GM21723 (cell line): ENCODE results near the gene REXO1.
A peak's percentile ranks its signal among the peaks of the same experiment; 100 is the strongest.
"Not testable (repeated sequence)": the region's sequence is repeated elsewhere in the genome, so short reads cannot be mapped to it uniquely, and the experiment has no call there.

Experiments used
- ATAC-seq: cut with Tn5 transposase; IDR thresholded peaks from one replicate; pipeline ENCODE4 v1.9.1; 2021; ENCODE audit warnings: mild to moderate bottlenecking, moderate library complexity; ENCODE audit not compliant: unreplicated experiment

The REXO1 gene

DNA sequence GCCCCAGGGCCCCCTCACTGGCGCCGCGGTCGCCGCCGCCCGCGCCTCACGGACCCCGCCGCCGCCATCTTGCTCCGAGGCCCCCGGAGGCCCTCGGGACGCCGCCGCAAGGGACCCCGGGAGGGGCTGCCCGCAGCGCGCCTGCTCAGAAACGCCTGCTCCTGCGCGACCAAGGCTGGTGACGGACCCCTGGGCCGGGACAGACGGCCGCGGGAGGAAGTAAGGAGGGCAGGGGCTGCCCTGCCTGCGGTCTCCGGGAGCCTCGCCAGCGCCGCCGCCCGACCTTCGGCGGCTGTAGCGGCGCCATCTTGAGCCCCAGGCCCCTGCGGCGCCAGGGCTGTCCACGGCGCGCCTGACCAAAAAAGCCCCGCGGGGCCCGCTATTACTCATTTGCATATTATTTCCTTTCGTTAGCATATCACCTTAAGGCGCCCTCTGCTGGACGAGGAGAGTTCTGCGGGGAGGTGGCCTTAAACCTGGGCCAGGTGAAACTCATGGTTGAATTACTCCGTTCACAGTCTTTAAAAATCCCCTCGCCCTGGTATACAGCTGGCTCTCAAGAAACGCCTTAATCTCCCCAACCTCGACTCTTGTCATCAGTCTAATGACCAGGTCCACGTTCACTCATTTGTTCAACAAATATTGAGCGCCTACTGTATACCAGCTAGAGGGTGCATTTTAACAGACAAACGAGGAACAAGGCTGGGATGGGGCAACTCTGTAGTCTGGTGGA lies at the start of gene REXO1:
Gene REXO1 (minus strand): TSS at position 85 of the 733 bp plus-strand sequence. CDS start 125 bp downstream, outside the sequence.
- ATAC-seq = peak; percentile 65

GRCh38 chr19:1896508-1896907 lies 48.2 kb upstream of the REXO1 start:
- ATAC-seq = no peak

GRCh38 chr19:1893791-1894190 lies 45.5 kb upstream of the REXO1 start:
- ATAC-seq = no peak

GRCh38 chr19:1889907-1890306 lies 41.6 kb upstream of the REXO1 start:
- no peak for ATAC-seq

- ATAC-seq = no peak
These were observed 40.1 kb upstream of the REXO1 start for GRCh38 chr19:1888385-1888784.

DNA sequence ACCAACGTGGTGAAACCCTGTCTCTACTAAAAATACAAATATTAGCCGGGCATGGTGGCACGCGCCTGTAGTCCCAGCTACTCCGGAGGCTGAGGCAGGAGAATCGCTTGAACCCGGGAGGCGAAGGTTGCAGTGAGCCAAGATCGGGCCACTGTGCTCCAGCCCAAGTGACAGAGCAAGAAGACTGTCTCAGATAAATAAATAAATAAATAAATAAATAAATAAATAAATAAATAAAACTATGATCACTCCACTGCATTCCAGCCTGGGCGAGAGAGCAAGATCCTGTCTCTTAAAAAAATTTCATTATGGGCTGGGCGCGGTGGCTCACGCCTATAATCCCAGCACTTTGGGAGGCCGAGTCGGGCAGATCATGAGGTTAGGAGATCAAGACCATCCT lies 38.1 kb upstream of the REXO1 start:
- ATAC-seq = not testable (repeated sequence)

DNA sequence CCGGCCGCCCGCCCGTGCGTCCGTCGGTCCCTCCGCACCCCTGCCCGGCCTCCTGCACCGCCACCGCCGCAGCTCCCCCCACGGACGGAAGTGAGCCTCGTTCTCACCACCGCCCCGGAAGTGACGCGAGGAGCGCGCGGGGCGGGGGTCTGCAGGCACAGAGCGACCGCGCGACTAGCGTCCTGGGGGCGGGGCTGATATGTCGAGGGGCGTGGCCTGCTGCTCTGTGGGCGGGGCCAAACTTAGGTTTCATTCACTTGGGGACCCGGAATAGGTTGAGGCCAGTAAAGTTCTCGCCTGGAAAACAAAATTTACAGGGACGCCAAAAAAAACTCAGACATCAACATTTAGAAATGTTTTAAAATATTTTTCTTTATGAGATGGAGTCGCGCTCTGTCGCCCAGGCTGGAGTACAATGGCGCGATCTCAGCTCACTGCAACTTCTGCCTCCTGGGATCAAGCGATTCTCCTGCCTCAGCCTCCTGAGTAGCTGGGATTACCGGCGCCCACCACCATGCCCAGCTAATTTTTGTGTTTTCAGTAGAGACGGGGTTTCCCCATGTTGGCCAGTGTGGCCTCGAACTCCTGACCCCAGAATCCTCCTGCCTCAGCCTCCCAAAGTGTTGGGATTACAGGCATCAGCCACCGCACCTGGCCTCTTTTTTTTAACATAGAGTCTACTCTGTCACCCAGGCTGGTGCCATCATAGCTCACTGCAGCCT lies 37.3 kb upstream of the REXO1 start, which contains the start of gene ABHD17A:
Gene ABHD17A (minus strand): TSS at position 99 of the 722 bp plus-strand sequence. CDS start 3,930 bp downstream, outside the sequence.
- peak; percentile 69 for ATAC-seq

DNA sequence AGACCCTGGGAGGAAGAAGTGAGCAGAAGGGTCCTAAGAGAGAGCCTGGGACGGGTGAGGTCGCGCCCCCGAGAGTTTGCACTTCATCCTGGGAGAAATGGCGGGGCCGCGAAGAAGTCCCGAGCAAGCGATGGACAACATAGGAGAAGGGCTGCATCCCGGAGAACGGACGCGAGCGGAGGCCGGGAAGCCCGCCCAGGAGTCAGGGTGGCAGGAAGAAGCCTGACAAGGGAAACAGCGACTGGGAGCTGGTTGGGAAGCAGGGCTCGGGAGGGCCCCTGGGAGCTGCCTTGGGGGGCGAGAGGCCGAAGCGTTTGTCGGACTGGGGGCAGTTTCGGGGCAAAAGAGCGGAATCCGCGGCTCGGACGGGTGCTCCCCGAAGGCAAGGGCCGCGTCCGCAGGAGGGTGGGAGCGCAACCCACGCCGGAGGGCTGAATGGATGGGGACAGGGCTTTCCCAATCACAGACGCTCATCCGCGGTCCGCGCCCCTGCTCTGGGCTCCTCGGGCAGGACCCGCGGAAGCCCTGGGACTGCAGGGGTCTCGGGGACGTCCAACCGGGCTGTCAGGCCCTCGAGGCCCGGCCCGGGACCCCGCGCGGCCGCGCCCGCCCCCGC lies 36.5 kb upstream of the REXO1 start:
- peak; percentile 20 for ATAC-seq

DNA sequence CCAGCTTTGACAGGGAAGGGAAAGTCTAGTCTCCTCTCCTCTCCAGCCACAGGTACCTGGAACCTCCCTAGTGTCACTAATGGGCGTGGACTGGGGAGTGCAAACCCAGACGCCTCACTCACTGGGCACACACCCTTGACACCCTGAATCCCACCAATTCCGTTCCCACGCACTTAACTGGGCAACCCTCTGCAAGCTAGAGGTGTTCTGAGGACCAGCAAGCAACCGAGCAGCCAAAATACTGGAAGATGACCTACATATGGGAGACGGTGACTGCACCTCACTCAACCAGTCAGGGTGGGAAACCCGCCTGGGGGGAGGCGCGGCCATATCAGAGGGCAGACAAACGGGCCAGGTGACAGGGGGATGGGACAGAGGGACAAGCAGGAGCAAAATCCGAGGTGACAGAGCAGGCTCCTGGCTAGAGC lies 36.0 kb upstream of the REXO1 start:
- ATAC-seq = no peak

DNA sequence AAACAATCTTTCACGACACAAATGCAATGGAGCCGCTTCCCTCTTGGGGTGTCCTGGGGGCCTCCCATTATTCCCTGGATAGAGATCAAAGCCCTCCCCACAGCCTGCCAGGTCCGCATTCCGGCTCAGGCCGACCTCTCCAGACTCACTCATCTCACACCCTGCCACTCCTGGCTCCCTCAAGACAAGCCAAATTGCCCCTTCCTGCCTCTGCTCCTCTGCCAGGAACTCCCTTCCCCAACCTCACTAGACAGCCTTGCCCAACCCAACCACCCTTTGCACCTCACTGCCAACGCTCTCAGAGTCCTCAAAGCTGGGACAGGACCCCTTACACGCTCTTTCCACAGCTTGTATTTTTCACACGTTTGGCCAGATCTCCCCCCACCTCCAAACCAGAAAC lies 35.5 kb upstream of the REXO1 start:
- ATAC-seq = no peak

- no peak for ATAC-seq
These were observed 34.8 kb upstream of the REXO1 start for GRCh38 chr19:1882786-1883692.

- no peak for ATAC-seq
These were observed 34.0 kb upstream of the REXO1 start for GRCh38 chr19:1882089-1882785.

- not testable (repeated sequence) for ATAC-seq
These were observed 33.3 kb upstream of the REXO1 start for GRCh38 chr19:1881393-1882088.

DNA sequence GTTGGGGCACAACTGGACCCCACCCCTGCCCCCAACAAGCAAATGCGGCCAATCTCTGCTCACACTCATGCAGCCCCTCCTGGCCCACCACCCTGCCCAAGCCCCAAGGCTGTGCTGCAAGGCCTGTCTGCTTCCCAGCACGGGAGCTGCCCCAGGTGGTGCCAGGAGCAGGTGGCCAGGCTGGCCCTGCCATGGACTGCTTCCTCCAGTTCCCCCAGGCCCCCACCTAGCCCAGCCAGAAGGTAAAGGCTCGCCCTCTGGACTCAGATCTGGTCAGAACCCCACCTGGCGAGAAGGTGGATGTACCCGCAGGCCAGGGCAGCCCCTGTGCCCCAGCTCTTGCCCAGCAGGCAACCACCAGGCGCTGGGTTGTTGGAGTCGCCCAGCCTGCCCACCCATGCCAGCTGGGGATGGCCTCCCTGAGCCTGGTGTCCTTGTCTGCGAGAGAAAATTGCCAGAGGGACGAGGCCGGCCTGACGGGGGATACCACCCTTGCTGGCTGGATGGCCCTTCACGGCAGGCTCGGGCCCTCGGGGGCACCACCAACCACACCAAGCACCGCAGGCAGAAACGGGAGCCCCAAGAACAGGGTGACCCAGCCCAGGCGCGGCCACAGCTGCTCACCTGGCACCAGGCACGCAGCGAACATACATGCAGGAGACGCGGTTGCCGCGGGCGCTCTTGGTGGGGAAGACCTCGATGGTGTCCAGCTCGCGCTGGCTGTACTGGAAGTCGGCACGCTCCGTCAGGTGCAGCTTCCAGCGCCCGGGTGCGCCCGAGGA lies 32.5 kb upstream of the REXO1 start:
- no peak for ATAC-seq

- ATAC-seq = not testable (repeated sequence)
These were observed 31.7 kb upstream of the REXO1 start for GRCh38 chr19:1879982-1880381.

DNA sequence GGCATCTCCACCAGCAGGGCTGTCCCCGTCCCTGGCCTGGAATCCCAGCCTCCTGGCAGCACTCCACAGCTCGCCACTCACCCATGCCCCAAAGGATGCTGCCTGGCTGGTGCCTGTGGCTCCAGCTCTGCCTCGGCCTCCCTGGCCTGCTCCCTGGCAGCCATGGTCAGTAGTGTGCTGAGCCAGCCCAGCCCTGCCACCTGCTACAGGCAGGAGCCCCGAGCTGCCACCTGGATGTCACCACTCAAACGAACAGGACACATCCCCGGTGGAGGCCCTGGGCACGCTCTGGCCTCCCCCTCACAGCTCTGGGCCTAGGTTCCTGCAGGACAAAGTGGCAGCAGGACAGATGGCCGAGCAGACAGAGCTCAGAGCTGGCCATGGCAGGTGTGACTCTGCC lies 30.3 kb upstream of the REXO1 start:
- not testable (repeated sequence) for ATAC-seq

DNA sequence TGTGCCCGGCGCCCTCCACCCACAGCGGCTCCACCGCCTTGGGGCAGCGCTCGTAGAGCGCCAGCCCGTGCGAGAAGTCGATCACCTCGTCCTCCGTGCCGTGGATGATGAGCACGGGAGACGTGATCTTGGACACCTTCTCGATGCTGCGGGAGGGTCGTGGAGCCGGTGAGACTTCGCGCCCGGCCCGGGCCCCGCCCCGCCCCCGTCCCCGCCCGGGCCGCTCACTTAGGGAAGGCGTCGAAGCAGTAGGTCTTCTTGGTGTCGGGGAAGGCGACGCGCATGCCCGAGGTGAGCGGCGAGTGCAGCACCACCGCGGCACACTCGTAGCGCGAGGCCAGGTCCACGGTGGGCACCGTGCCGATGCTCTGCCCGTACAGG lies 29.0 kb upstream of the REXO1 start:
- not testable (repeated sequence) for ATAC-seq

- not testable (repeated sequence) for ATAC-seq
These were observed 28.4 kb upstream of the REXO1 start for GRCh38 chr19:1876496-1877279.
